ENCODE data around the gene MAP4K3.

Gene MAP4K3

GRCh38 chr2:39368376-39368775, 68.7 kb downstream of the MAP4K3 start:
- no peak for ATAC-seq
- TF ChIP-seq ZC3H10 (CRISPR knock-in tag; IDR thresholded peaks at IDR 0.05) (no peak), SNAI2 (CRISPR knock-in tag; IDR thresholded peaks at IDR 0.05) (no peak), BACH2 (CRISPR knock-in tag; IDR thresholded peaks at IDR 0.05; ENCODE audit: borderline replicate concordance) (no peak), ZNF70 (CRISPR knock-in tag; IDR thresholded peaks at IDR 0.05) (no peak), ZNF8 (CRISPR knock-in tag; IDR thresholded peaks at IDR 0.05) (no peak), CSDC2 (CRISPR knock-in tag; IDR thresholded peaks at IDR 0.05) (no peak), ESRRG (CRISPR knock-in tag; IDR thresholded peaks at IDR 0.05) (no peak), POU6F1 (CRISPR knock-in tag; IDR thresholded peaks at IDR 0.05; ENCODE audit: borderline replicate concordance, low read depth) (no peak), OSR1 (CRISPR knock-in tag; IDR thresholded peaks at IDR 0.05) (no peak), TCF4 (CRISPR knock-in tag; IDR thresholded peaks at IDR 0.05; ENCODE audit: borderline replicate concordance) (no peak), ARNTL (CRISPR knock-in tag; IDR thresholded peaks at IDR 0.05; ENCODE audit: borderline replicate concordance, low read depth) (no peak), ZFP30 (CRISPR knock-in tag; IDR thresholded peaks at IDR 0.05) (no peak), ISL1 (CRISPR knock-in tag; IDR thresholded peaks at IDR 0.05) (no peak), ZFP3 (CRISPR knock-in tag; IDR thresholded peaks at IDR 0.05) (no peak), ZNF565 (CRISPR knock-in tag; conservative IDR thresholded peaks at IDR 0.05; ENCODE audit: low read depth) (no peak)
- TF ChIP-seq, protein P1, sequence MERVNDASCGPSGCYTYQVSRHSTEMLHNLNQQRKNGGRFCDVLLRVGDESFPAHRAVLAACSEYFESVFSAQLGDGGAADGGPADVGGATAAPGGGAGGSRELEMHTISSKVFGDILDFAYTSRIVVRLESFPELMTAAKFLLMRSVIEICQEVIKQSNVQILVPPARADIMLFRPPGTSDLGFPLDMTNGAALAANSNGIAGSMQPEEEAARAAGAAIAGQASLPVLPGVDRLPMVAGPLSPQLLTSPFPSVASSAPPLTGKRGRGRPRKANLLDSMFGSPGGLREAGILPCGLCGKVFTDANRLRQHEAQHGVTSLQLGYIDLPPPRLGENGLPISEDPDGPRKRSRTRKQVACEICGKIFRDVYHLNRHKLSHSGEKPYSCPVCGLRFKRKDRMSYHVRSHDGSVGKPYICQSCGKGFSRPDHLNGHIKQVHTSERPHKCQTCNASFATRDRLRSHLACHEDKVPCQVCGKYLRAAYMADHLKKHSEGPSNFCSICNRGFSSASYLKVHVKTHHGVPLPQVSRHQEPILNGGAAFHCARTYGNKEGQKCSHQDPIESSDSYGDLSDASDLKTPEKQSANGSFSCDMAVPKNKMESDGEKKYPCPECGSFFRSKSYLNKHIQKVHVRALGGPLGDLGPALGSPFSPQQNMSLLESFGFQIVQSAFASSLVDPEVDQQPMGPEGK (CRISPR knock-in tag; IDR thresholded peaks at IDR 0.05; ENCODE audit: borderline replicate concordance): no peak
- TF ChIP-seq, protein P2, sequence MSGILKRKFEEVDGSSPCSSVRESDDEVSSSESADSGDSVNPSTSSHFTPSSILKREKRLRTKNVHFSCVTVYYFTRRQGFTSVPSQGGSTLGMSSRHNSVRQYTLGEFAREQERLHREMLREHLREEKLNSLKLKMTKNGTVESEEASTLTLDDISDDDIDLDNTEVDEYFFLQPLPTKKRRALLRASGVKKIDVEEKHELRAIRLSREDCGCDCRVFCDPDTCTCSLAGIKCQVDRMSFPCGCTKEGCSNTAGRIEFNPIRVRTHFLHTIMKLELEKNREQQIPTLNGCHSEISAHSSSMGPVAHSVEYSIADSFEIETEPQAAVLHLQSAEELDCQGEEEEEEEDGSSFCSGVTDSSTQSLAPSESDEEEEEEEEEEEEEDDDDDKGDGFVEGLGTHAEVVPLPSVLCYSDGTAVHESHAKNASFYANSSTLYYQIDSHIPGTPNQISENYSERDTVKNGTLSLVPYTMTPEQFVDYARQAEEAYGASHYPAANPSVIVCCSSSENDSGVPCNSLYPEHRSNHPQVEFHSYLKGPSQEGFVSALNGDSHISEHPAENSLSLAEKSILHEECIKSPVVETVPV (CRISPR knock-in tag; IDR thresholded peaks at IDR 0.05): no peak
- TF ChIP-seq, protein P3, sequence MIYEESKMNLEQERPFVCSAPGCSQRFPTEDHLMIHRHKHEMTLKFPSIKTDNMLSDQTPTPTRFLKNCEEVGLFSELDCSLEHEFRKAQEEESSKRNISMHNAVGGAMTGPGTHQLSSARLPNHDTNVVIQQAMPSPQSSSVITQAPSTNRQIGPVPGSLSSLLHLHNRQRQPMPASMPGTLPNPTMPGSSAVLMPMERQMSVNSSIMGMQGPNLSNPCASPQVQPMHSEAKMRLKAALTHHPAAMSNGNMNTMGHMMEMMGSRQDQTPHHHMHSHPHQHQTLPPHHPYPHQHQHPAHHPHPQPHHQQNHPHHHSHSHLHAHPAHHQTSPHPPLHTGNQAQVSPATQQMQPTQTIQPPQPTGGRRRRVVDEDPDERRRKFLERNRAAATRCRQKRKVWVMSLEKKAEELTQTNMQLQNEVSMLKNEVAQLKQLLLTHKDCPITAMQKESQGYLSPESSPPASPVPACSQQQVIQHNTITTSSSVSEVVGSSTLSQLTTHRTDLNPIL (CRISPR knock-in tag; IDR thresholded peaks at IDR 0.05; ENCODE audit: low read depth): no peak

DNA sequence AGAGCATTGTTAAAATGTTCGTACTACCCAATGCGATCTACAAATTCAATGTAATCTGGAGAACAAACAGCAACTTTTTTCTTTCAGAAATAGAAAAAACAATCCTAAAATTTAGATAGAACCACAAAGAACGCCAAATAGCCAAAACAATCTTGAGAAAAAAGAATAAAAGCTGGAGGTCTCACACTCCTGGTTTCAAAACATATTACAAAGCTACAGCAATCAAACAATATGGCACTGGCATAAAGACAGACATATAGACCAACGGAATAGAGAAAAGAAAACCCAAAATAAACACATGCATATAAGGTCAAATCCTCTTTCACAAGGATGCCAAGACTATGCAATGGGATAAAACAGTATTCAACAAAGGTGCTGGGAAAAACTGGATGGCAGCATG, 74.5 kb downstream of the MAP4K3 start:
- ATAC-seq: no peak
- TF ChIP-seq, protein P1 (CRISPR knock-in tag; IDR thresholded peaks at IDR 0.05; ENCODE audit: borderline replicate concordance): no peak
- TF ChIP-seq ZFP30 (CRISPR knock-in tag; IDR thresholded peaks at IDR 0.05) (no peak), ARNTL (CRISPR knock-in tag; IDR thresholded peaks at IDR 0.05; ENCODE audit: borderline replicate concordance, low read depth) (no peak), ZC3H10 (CRISPR knock-in tag; IDR thresholded peaks at IDR 0.05) (no peak), SNAI2 (CRISPR knock-in tag; IDR thresholded peaks at IDR 0.05) (no peak), ZNF70 (CRISPR knock-in tag; IDR thresholded peaks at IDR 0.05) (no peak), ZNF565 (CRISPR knock-in tag; conservative IDR thresholded peaks at IDR 0.05; ENCODE audit: low read depth) (no peak), TCF4 (CRISPR knock-in tag; IDR thresholded peaks at IDR 0.05; ENCODE audit: borderline replicate concordance) (no peak), GLIS3 (CRISPR knock-in tag; IDR thresholded peaks at IDR 0.05) (no peak), ZNF8 (CRISPR knock-in tag; IDR thresholded peaks at IDR 0.05) (no peak)
- TF ChIP-seq, protein P2 (CRISPR knock-in tag; IDR thresholded peaks at IDR 0.05): no peak
- TF ChIP-seq, protein P3 (CRISPR knock-in tag; IDR thresholded peaks at IDR 0.05; ENCODE audit: low read depth): no peak
